SK-MEL-5 (cell line): ENCODE results near the gene MACROH2A2. TPM values are rescaled to one million over a fixed set of nuclear protein-coding genes. Genes with fewer than 3 reads are reported as not detected.
A peak's percentile ranks its signal among the peaks of the same experiment; 100 is the strongest.
"Not testable (repeated sequence)": the region's sequence is repeated elsewhere in the genome, so short reads cannot be mapped to it uniquely, and the experiment has no call there.

ENCODE experiments used
- DNase-seq: peaks from one replicate; pipeline ENCODE4 v3.0.0-alpha.2; 2016; ENCODE audit warnings: low read depth, low spot score
- in situ Hi-C: cut with HindIII; loops from 2 replicates; pipeline ENCODE4 v1.10.0; 2016; ENCODE audit warnings: low sequenced_read_pairs, high pct_unique_total_duplicates, low pct_unique_long_range_greater_than_20kb
- total RNA-seq: library from RNA; depleted of rRNA; stranded (reverse); fragments of >200 nt; shearing (Covaris generic); gene quantifications from 2 replicates; pipeline ENCODE4 v1.2.3, GENCODE V29; 2014

Gene MACROH2A2
- total RNA-seq, 1 experiment from 2014 or later, result 3.8 TPM

DNA sequence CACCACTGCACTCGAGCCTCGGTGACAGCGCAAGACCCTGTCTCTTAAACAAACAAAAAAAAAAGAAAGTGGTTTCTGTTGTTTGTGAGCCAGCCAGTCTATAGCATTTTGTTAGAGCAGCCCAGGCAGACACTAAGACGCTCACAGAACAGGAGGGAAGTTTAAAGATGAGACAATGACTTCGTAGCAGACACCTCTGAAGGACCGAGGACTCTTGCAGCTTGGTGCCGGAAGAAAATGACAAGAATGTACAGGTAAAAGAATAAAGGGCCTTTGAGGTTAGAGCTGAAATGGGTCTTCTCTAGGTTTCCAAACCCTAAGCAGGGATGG, 39.7 kb downstream of the MACROH2A2 start:
- in situ Hi-C loops, result no loop called here
- DNase-seq, result no peak

DNA sequence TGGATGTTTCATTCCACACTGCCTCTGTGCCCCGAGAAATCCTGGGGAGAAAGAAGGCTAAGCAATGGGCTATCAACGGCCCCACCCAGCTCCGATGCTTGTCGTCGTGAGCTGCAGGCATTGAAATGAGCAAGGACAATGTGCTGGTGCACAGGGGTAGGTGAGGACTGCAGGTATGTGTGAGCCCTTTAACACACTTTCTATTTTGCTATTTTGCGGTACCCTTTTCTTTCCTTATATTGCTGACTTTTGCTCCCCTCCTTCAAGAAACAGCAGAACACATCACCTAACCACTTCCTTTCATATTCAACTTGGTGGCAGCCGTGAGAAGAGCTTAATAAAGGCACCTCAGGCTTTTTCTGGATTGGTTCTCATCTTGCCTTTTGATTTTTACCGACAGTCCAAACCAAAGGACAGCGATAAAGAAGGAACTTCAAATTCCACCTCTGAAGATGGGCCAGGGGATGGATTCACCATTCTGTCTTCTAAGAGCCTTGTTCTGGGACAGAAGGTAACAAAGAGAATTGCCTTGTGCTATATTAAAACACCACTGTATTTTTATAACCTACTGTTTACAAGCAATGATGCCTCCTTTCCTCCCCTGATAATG, 40.8 kb downstream of the MACROH2A2 start:
- in situ Hi-C loops, result no loop called here
- DNase-seq, result no peak

GRCh38 chr10:70094250-70094649, 41.6 kb downstream of the MACROH2A2 start:
- in situ Hi-C loops, result no loop called here
- DNase-seq, result no peak

GRCh38 chr10:70096016-70096704, 43.5 kb downstream of the MACROH2A2 start:
- no peak for DNase-seq
- in situ Hi-C loops, result no loop called here

GRCh38 chr10:70096705-70097420, 44.2 kb downstream of the MACROH2A2 start:
- DNase-seq, result no peak
- in situ Hi-C loops, result no loop called here

GRCh38 chr10:70097459-70097858, 44.8 kb downstream of the MACROH2A2 start:
- no peak for DNase-seq
- in situ Hi-C loops, result no loop called here

- in situ Hi-C loops, result no loop called here
- no peak for DNase-seq
These were observed 45.6 kb downstream of the MACROH2A2 start for GRCh38 chr10:70098271-70098670.

GRCh38 chr10:70101068-70101562, 48.5 kb downstream of the MACROH2A2 start:
- DNase-seq, in situ Hi-C loops: not testable (repeated sequence)

DNA sequence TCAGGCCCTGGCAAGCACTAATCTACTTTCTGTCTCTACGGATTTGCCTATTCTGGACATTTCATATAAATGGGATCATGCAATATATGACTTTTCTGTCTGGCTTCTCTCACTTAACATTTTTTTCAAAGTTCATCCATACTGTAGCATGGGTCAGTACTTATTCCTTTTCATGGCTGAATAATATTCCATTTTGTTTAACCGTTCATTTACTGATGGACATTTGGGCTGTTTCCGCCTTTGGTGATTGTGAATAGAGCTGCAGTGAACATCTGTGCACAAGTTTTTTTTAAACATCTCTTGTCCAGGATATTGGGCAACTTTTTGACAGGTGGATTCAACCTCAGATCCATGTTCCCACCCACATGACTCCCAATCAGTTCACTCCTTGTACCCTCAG, 49.0 kb downstream of the MACROH2A2 start:
- no peak for DNase-seq
- in situ Hi-C loops, result no loop called here

DNA sequence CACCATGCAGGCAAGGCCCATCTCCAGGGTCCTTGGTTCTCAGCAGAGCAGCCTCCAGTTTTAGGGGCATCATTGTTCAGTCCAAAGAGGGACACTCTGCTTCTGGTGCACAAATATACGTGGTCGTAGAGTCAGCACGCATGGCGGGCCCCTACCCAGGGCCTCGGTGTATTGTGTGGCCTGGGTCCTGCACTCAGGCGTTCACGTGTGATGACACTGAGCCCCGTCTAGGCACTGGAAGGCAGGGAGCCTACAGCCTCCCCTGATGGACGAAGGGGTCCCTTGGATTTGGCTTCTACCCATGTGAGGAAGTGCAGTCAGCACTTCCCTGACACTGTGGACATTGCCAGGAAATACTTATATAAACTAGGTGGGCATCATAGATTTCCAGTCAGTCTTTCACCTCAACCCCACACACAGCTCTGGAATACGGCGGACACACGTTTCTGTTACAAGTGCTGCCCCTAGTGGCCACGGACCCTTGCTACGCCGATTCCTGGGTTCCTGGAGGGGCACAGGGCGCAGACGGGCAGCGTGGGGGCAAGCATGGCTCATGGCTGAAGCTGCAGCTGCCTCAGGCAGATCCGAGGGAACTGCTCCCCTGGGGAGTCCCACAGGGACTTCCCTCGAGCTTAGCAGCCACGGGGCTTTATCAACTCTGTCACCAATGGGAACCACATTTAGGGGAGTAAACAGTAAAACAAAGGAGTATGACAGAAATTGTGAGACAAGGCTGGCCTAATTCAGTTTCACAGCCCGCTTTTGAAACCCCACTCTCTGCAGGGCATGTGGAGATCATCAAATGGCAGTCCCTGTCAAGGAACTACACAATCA, 54.5 kb downstream of the MACROH2A2 start:
- in situ Hi-C loops, result no loop called here
- DNase-seq, result peak; percentile 58

- in situ Hi-C loops, result no loop called here
- no peak for DNase-seq
These were observed 56.6 kb downstream of the MACROH2A2 start for GRCh38 chr10:70109064-70109729.

DNA sequence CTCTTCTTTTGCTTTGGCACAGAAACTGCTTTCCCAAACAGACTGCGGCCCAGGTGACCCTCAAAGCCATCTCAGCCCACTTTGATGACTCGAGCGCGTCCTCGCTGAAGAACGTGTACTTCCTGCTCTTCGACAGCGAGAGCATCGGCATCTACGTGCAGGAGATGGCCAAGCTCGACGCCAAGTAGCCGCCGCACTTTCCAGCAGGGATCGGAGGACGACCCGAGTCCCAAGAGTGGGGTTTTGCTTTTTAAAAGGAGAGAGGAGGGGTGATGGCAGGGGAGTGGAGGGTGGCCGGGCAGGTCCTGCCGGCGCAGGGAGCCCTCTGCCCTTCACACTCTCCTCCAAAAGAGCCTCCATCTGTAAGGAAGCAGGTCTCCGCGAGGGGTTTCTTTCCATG, 58.9 kb downstream of the MACROH2A2 start:
- DNase-seq, result no peak
- in situ Hi-C loops, result no loop called here

DNA sequence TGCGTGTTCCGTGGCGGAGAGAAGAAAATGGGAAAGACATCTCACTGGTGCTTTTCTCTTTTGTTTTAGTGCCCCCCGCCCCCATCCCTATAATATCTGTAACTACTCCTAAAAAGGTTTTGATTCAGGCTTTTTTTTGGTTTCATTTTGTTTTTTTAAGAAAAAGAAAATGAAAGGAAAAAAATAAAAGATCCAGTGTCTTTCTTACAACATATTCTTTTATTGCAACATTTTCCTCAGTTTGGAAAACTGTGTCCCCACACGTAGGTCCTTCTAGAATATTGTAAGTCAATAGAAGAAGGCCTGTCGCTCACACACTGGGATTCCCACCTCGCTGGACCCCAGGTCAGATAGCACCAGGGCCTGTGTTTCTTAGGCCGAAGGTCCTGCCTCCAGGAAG, 59.4 kb downstream of the MACROH2A2 start:
- in situ Hi-C loops, result no loop called here
- no peak for DNase-seq

GRCh38 chr10:70114902-70115301, 62.3 kb downstream of the MACROH2A2 start:
- peak; percentile 4 for DNase-seq
- in situ Hi-C loops, result no loop called here

DNA sequence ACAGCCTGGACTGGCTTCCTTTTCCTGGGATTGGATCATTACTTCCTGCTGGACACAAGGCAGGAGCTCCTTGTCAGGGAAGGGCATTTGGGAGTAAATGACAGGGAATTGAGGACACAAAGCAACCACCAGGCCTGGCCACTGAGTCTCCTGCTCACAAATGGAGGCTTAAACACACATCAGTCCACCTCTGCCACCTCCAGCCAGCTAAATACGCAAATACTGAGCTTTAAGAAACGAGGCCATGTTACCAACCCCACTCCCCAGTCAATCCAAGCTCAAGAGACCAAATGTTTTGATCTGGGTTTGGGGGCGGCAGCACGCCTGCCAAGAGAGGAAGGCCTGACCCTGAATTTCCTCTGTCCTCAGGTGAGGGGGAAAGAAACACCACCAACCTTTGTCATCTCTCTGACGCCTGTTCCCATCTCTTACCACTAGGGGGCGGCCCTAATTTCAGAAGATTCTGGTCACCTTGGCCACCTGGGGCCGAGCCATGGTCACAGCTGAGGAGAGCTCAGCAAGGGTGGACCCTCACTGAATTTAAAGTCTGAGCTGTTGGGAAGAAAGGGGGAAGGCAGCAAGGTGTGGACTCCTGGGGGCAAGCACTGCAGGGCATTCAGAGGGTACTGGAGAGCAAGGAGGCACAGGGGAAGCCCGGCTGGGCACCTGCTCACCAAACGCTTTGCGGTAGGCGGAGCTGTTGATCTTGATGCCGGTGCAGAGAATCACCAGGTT, 63.5 kb downstream of the MACROH2A2 start:
- DNase-seq, result peak; percentile 53
- in situ Hi-C loops, result no loop called here

GRCh38 chr10:70117646-70118045, 65.0 kb downstream of the MACROH2A2 start:
- DNase-seq, result no peak
- in situ Hi-C loops, result no loop called here

DNA sequence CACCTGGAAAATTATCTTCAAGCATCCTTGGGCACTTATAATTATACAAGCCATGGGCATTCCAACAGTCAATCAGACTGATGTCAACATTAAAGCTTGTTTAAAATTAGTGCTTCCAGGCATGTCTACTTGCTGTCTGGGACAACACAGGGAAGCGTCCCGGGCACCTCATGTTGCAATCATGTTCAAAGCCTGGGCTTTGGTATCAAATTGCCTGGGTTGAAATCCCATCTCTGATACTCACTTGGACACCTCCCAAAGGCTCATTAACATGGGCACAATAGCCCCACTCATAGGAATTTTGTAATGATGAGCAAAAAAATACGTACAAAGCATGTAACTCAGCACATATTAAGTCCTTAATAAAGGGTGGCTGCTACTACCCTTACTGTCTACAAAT, 65.5 kb downstream of the MACROH2A2 start:
- in situ Hi-C loops, result no loop called here
- no peak for DNase-seq
